Putamen (tissue), 1 donor: Measurements from ENCODE around the gene NHLH1.
A peak's percentile ranks its signal among the peaks of the same experiment; 100 is the strongest.
"Not testable (repeated sequence)": the region's sequence is repeated elsewhere in the genome, so short reads cannot be mapped to it uniquely, and the experiment has no call there.

Experiments used
- DNase-seq: peaks from one replicate; pipeline ENCODE4 v3.0.0-alpha.2; 2016; ENCODE audit warnings: low spot score

Gene NHLH1

DNA sequence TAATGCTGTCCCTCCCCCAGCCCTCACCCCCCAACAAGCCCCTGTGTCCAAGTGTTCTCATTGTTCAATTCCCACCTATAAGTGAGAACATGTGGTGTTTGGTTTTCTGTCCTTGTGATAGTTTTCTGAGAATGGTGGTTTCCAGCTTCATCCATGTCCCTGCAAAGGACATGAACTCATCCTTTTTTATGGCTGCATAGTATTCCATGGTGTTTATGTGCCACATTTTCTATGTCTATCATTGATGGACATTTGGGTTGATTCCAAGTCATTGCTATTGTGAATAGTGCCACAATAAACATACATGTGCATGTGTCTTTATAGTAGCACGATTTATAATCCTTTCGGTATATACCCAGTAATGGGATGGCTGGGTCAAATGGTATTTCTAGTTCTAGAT lies 17.9 kb downstream of the NHLH1 start:
- DNase-seq: not testable (repeated sequence)

DNA sequence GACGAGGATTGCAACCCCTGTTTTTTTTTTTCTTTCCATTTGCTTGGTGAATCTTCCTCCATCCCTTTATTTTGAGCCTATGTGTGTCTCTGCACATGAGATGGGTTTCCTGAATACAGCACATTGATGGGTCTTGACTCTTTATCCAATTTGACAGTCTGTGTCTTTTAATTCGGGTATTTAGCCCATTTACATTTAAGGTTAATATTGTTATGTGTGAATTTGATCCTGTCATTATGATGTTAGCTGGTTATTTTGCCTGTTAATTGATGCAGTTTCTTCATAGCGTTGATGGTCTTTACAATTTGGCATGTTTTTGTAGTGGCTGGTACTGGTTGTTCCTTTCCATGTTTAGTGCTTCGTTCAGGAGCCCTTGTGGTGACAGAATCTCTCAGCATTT lies 21.5 kb downstream of the NHLH1 start:
- not testable (repeated sequence) for DNase-seq

DNA sequence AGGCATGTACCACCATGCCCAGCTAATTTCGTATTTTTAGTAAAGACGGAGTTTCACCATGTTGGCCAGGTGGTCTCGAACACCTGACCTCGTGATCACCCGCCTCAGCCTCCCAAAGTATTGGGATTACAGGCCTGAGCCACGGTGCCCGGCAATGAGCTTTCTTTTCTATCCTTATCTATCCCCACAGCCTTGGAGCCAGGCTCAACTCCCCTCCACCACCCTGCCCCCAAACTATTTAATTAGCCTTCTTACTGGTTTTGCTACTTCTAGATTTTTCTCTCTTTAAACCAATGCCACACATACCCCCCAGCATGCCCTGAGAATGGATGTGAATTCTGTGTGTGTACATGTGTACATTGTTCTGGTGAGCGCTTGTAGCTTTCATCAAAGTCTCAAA lies 27.8 kb downstream of the NHLH1 start:
- no peak for DNase-seq

DNA sequence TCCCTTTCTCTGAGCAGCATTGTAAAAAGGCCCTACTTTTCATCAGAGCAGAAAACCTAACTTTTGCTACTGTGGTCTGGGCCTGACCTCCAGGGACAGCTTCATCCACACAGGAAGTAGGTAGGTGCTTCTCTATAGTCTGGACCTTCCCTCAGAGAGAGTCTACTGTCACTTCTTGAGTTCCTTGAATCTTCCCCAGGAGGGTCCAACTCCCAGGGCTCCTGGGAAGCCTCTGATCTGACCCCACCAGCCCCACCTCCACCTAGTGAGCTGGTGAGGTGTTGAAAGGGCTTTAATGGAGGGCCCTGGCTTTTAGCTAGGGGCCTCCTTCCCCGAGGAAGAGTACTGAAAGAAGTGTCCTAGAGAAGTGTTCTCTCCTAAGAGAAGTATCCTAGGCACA lies 30.8 kb downstream of the NHLH1 start:
- DNase-seq: no peak

DNA sequence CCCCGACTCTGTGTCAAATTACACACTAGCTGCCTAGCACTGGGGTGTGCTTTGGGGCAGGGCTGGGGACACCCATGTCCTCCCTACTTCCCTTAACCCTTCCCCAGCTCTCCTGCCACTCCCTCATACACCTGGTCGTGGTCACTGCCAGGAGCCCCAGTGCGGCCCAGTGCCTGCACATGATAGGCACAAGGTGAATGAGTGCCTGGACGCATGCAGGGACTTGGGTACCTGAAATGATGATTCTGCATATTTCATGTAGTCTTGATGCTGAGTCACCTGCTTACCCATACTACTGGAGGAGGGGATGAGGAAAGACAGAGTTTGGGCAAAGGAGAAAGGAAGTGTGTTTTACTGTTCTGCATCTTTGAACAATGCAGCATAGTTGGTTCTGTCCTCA lies 32.0 kb downstream of the NHLH1 start:
- no peak for DNase-seq

DNA sequence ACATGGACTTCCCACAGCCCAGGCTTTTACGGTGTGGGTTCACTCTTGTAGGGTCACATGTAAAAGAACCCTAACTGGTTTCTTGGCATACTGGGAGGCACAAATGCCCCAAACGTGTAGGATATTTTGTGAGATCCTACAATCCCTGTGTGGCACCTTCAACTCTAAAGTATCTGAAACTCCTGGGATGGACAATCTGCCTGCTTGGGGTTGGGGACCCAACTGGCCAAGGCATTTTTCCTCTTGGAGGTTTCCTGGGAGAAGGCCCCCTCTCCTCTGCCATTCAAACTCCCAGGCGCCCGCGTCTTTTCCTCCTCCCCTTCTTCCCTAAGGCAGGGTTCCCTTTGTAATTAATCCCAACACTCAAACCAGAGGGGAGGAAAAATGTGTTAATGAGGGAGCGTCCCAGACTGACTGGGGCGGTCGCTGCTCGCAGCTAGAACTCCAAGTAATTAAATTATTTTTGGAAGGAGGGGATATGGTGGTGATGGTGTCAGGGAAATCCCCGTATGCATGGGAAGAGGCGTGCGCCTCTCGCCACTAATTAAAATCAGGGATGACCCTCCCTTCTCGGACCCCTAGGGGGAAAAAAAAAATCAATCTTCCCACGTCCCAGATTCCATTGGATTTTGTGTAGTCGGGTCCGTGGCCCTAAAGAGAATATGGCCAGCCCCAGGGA lies 32.8 kb downstream of the NHLH1 start:
- DNase-seq: no peak

DNA sequence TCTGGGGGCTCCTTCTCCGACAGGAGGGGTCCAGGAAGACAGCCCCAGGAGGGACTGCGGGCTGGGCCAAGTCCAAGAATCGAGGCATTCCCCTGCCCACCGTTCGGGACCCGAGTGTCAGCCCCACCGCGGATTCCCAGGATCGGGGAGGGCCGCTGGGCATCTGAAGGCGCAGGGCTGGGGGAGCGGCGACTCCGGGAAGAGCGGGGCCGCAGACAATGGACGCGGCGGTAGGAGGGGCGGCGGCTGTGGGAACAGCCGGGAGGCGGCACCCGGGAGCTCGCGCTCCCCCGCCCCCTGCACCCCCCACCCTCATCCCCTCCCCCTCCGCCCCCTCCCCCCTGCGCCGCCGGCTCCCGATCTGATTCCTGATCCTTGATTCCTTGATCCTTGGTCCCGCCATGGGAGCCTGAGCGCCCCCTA lies 33.4 kb downstream of the NHLH1 start, which contains the start of gene VANGL2:
Gene VANGL2, plus strand, starts transcription at position 342 of the 423 bp plus-strand sequence. CDS start 15,274 bp downstream, outside the sequence.
- DNase-seq: peak; percentile 75

DNA sequence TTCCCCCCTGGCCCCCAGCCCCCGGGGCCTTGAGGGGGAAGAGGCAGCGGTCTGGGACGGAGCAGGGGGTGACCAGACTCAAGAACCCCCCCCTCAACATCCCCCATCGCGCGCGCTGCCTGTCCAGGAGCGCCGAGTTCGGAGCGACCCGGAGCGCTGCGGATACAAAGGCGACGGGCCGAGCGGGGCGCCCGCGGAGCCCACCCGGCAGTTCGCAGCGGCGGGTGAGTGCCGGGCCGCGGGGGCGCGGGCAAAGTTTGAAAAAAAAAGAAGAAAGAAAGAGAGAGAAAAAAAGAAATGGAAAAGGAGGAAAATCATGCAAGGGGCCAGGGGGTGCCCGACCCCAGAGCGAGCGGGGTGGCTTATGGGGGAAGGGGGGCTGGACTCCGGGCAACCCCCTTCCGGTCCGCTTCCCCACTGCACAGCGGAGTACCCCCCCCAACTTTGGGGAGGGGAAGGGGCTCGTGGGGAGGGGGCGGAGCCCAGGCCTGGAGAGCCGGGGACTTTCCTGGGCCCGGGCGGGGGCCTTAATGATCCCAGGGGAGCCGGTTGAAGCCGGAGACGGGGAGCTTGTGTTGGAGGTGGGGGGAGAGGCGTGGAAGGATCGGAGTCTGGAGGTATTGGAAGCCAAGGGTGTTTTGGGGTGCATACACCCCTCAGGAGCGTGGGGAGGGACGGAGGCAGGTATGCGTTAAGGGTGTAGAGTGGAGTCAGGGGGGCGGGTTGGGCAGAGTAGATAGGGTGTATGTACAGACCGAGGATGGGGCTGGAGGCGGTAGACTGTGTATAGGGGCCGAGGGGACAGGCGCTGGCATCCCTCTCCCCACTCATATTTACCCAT lies 34.0 kb downstream of the NHLH1 start:
- DNase-seq: no peak

DNA sequence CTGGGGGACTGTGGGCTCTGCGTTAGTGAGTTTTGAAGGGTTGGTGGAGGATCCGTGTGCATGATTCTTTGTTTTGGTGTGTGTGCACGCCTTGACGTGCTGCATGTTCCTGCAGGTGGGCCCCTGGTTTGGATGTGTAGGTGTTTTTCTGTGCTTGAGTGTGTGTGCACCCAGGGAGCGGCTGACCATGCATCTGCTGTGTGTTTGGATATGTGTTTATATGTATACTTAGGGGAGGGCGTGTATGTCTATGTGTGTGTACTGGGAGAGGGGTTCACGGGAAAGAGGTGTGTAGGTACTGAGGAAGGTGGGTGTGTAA lies 34.6 kb downstream of the NHLH1 start:
- DNase-seq: no peak

DNA sequence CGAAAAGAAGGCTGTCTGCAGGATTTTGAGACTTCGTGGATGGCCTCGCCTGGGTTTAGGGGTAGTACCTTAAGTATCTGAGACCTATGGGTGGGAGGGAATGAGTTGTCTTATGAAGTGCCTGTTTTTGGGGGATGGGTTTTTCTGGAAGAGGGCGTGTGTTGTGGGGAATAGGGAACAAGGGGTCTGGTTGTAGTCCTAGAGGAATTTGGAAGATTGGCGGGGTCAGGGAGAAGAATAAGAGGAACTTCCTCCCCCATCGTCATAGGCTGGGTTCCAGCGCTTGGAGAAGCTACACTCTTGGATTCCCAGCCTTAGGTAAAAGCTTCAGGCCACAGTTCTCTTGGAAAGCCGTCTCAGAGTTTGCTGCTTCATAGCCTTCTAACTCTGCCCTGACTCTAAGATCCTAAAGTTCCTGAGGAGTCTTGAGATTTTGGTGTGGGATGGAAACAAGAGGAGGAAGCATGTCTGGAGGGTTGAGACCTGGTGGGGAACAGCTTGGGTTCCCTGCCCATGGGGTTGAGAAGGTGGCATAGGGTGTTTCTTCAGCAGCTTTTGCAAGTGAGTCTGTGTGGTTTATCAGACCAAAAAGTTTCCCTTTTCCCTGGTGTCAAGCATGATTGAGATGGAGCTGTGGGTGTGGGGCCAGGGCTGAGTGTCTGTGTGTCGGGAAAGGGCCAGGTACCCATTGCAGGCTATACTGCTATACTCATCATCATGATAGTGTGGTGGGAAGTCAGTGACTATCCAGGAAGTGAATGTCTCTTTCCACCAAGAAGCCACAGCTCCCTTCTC lies 35.3 kb downstream of the NHLH1 start:
- DNase-seq: no peak

DNA sequence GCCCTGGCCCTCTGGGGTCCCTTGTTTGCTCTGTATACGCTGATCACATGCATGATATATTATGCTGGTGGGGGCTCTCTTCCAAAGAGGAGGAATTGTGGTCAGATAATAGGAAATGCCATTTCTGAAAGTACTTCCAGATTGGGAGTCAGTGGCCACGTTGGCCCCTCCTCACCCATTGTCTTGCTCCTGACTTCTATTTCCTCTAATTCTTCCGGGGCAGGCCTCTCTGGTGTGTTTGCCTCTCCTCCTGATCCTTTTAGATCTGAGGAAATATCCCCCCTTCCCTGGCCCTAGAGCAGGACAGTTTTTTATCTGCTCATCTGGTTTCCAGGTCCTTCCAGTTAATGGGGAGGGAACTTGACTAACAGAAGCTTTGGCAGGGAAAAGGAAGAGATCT lies 36.4 kb downstream of the NHLH1 start:
- DNase-seq: no peak

DNA sequence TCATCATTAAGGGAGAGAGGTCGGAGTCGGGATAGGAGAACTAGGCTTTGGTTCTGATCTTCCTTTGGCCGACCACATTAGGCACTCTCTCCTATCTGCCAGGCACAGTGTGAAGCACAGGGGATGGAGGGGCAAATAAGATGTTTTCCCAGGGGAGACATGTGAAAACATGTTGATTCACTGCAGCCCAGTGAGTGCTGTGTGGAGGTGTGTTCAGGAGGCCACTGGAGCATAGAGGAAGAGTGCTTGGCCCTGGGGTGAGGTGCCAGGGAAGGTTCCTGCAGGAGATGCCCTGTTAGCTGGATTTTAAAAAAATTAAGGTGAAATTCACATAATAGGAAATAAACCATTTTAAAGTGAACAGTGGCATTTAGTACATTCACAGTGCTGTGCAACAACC lies 37.2 kb downstream of the NHLH1 start:
- DNase-seq: no peak

DNA sequence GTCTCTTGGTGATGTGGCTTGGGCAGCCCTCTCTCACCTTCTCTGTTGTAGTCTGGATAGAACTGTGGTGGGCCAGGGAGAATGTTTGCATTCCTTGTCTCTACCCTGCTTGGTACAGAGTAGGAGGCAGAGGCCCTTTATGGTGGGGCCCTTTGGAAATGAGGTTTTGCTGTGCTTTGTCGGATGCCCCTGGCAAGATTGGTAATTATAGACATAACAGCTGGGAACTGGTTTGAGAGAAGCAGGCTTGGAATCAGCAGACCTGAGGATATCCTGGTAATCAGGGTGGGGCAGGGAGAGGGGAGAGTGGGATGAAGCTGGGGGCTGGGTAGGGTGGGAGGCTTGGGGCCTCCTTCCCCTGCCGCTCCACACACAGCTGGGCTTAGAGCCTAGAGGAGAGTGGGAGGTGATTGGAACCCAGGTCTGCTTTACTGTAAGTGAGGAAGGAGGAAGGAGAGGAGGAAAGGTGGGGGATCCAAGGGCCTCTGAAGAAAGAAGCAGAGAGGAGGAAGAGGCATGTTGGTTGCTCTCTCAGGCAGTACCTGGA lies 38.5 kb downstream of the NHLH1 start:
- no peak for DNase-seq

DNA sequence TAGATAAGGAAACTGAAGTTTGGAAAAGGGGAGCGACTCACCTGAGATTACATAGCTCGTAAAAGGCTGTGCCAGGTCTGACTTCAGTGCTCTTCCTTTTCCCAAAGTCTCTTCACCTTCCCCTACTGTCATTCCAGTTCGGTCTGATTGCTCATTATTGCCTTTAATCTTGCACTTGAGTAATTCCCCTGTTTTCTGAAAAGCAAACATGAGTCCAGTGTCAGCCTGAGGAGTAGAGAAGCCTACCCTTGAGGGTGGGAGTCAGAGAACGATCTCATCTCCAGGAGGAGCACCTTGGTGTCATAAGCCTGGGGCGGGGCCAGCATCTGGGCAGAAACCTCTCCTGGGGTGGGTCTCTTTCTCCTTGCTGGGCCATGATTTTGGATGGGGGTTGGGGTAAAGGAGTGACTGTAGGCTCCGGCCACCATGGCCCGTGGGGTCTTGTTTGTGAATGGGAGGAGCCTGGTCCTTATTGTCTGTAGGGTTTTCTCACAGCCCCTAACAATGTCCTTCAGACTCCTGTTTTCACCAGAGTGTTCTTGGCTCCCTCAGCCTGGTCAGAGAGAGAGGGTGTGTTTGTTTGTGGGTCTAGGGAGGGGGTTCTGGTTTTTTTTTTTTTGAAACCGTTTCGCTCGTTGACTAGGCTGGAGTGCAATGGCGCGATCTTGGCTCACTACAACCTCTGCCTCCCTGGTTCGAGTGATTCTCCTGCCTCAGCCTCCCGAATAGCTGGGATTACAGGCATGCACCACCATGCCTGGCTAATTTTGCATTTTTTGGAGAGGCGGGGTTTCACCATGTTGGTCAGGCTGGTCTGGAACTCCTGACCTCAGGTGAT lies 39.5 kb downstream of the NHLH1 start:
- no peak for DNase-seq

DNA sequence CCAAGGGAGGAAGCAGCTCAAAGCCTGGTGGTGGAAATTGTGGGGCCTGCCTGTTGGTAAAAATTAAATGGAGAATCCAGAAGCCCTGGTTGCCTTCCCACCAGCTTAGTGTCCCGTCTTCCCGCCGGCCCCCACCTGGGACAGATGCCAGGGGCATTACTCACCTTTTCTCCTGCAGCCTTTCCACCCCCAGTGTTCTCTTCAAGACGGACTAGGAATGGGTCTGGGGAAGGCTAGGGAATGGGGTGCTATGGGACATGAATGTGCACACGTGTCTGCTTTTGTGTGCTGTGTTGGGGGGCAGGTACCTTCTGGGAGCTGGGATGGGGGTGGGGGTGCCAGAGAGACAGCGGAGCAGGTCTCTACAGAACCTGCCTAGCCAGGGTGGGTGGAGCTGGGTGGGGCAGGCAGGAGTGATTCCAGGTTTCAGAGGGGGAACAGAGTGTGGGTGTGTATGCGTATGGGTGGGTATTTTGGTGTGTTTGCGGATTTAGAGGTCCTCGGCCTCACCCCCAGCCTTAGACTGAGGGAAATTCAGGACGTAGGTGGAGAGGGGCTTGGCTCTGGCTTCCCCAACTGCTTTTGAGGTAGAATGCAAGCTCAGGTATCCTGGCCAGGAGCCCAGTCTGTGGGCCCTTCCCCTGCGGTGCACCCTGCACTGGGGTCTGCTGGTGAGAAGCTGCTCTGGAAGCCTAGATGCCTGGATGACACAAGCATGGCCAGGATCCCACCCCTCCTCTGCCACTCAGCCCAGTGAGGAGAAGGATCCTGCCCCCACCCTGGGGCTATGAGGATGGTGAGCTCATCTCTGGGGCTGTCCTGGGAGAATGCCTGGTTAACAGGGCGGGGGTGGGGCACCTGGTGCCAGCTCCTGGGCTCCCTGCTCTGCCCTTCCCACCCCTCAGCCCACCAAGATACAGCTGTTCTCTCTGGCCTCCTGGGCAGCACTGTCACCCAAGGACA lies 41.2 kb downstream of the NHLH1 start:
- DNase-seq: no peak

DNA sequence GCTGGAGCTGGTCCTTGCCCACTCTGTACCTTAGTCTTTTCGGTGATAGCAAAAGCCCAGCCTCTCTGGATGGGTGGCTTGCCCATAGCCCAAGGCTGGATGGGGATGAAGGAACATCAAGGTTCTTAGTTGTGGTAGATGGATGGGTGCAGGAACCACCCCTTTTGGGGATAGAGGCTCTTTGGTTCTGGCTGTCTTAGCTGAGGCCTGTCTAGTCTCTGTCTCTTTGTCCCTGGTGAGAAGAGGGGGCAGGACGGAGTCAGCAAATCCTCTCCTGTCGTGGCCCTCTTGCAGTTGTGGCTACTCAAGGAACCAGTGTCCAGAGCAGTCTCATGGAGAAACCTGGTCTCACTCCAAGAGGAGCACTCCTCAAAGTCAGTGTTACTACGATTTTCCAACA lies 42.0 kb downstream of the NHLH1 start:
- DNase-seq: no peak

DNA sequence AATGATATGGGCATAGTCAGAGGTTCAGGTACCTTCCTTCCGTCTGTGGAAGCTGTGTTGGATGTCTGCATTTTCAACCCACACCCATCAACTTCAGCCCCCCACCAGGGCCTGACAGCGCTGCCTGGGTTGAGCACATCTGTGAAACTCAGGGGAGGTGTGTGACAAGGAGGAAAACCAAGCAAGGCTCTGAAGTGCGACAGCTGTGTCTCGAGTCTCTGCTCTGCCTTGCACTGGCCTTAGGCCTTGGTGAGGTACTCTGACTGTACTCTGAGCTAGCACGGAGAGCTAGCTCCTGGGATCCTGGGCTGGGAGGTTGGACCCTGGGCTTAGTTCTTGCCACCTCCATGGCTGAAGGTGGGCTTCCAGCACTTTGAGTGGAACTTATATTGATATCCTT lies 42.6 kb downstream of the NHLH1 start:
- DNase-seq: no peak

DNA sequence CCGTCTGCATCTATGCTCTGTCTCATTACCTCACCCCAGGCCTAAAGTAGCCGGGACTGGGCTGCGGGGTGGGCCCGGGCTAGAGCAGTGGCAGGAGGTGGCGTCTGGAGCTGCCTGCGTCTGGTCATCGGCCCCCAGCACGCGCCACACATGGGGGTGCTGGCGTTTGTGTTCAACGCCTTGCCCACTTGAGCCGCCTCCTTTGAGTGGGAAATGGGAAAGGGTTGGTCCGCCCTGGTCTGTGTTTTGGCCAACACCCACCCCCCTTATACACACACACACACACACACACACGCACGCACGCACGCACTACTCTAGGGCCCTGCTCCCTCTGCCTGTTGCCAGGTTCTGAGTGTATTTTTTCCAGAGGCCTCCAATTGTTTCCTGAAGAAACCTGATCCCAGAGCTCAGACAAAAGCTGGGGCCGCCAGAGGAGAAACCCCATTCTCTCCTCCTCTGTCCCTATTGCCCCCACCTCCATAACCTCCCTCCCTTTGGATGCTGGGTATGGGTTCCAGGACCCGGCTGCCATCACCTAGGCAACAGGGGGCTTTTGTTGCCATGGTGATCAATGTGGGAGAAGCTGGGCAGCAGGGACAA lies 43.6 kb downstream of the NHLH1 start:
- DNase-seq: no peak

DNA sequence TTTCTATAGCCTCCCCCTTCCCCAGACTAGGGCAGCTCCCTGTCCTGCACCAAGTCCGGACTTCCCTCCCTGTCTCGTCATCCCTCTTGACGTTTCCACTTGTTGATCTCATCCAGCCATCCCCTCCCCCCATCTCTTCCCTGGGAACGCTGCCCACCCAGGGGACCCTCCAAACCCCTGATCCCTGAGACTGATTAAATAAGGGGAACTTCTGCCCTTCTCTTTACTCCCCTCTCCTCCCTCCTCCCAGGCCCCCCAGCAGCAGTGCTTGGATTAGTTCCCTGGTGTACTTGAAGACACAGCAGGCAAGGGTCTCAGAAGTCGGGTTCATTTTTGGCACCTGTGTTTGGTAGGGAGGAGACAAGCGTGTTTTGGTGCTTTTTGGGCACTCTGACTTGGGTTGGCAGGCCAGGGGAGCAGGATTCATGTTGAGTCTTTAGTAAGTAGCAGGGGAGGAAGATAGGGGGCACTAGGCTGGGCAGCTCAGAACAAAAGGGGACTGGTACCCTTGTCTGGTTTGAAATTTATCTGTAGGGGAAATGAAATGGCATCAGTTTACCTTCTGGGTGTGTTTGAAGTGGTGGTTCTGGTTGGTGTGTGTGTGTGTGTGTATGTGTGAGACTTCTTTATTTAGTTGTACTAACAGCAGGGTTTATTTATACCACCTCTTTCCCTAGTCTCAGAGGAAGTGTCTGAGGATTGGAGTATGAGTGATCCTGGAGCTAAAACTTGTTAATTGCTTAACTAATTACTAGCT lies 44.6 kb downstream of the NHLH1 start:
- no peak for DNase-seq
